Uterus (tissue), 4 donors: ENCODE data around the gene SPPL2A. TPM values are rescaled to one million over a fixed set of nuclear protein-coding genes. Genes with fewer than 3 reads are reported as not detected.
A peak's percentile ranks its signal among the peaks of the same experiment; 100 is the strongest.

ENCODE experiments used
- DNase-seq, 2 donors: peaks; one replicate each; pipeline ENCODE4 v3.0.0-alpha.2; 2019 to 2020
- H3K27ac ChIP-seq, 2 donors: fragments of 200-600 bp; sonication (generic); 1 replicate in 1 of 2; 2 replicates in 1 of 2; pipeline ENCODE4 v1.5.1; 2016 to 2018
- H3K27me3 ChIP-seq, 2 donors: fragments of 200-600 bp; sonication (generic); one replicate each; pipeline ENCODE4 v1.5.1; 2018 to 2019; ENCODE audit warnings: control low read depth in 1 of 2
- H3K36me3 ChIP-seq, 2 donors: fragments of 200-600 bp; sonication (generic); one replicate each; pipeline ENCODE4 v1.5.1; 2019; ENCODE audit warnings: control low read depth in 1 of 2
- H3K4me1 ChIP-seq, 2 donors: fragments of 200-600 bp; sonication (generic); one replicate each; pipeline ENCODE4 v1.5.1; 2018 to 2019; ENCODE audit warnings: control low read depth in 1 of 2
- H3K4me3 ChIP-seq, 2 donors: fragments of 200-600 bp; sonication (generic); 1 replicate in 1 of 2; 2 replicates in 1 of 2; pipeline ENCODE4 v1.5.1; 2018 to 2019; ENCODE audit warnings: mild to moderate bottlenecking in 1 of 2
- H3K9me3 ChIP-seq, 2 donors: fragments of 200-600 bp; sonication (generic); one replicate each; pipeline ENCODE4 v1.5.1; 2019; ENCODE audit warnings: control low read depth in 1 of 2
- POLR2A ChIP-seq, 2 donors: fragments of 450-650 bp; IDR thresholded peaks; one replicate each; pipeline ENCODE4 v1.6.1; 2016; ENCODE audit warnings: antibody characterized with exemption in 2 of 2, mild to moderate bottlenecking in 1 of 2, moderate library complexity in 1 of 2
- intact Hi-C: fragments of 100-400 bp; cut with DNase I; formaldehyde crosslinking; loops from one replicate; pipeline ENCODE4 v1.15.1; 2023; ENCODE audit warnings: low total_unique reads
- total RNA-seq, 4 donors: library from RNA; depleted of rRNA in 3 of 4; stranded (reverse); fragments of >200 nt in 3 of 4; gene quantifications; one replicate each; pipeline versions ENCODE4 v1.1.0 to v1.2.4, GENCODE V29; 2014 to 2023
- TF ChIP-seq, protein P1 (sequence below), 4 experiments: fragments of 200-600 bp in 2 of 4; fragments of 450-650 bp in 2 of 4; sonication (generic) in 2 of 4; IDR thresholded peaks; one replicate each; pipeline ENCODE4 v1.5.1; 2016 to 2019; ENCODE audit warnings: antibody characterized with exemption in 4 of 4, mild to moderate bottlenecking in 2 of 4, moderate library complexity in 1 of 4
- donor health status: DM: yes; HTN: yes; CAD: no.

Gene SPPL2A
- total RNA-seq, 4 donors from 2014 or later: 52.6 to 193 (median 101) TPM

DNA sequence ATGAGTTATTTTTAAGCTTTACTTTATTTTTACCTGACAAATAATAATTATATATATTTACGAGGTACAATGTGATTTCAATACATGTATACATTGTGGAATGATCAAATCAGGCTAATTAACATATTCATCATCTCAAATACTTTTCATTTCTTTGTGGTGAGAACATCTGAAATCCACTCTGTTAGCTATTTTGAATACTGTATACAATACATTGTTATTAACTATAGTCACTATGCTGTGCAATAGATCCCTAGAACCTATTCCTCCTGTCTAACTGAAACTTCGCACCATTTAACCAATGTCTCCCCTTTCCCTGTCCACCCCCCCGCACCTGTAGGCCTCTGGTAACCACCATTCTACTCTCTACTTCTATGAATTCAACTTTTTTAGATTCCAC lies 7.9 kb upstream of the SPPL2A start:
- intact Hi-C loops: no loop called here
- Histone ChIP-seq H3K36me3 (no peaks in the 10 kb centered on the region), H3K9me3 (no peaks in the 10 kb centered on the region), H3K27ac (no peak overlapping the region), H3K4me3 (no peak overlapping the region), H3K27me3 (no peaks in the 10 kb centered on the region), H3K4me1 (no peaks in the 10 kb centered on the region)
- TF ChIP-seq, protein P1, sequence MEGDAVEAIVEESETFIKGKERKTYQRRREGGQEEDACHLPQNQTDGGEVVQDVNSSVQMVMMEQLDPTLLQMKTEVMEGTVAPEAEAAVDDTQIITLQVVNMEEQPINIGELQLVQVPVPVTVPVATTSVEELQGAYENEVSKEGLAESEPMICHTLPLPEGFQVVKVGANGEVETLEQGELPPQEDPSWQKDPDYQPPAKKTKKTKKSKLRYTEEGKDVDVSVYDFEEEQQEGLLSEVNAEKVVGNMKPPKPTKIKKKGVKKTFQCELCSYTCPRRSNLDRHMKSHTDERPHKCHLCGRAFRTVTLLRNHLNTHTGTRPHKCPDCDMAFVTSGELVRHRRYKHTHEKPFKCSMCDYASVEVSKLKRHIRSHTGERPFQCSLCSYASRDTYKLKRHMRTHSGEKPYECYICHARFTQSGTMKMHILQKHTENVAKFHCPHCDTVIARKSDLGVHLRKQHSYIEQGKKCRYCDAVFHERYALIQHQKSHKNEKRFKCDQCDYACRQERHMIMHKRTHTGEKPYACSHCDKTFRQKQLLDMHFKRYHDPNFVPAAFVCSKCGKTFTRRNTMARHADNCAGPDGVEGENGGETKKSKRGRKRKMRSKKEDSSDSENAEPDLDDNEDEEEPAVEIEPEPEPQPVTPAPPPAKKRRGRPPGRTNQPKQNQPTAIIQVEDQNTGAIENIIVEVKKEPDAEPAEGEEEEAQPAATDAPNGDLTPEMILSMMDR (IDR thresholded peaks at IDR 0.05): no peak
- TF ChIP-seq POLR2A (IDR thresholded peaks at IDR 0.05): no peak
- DNase-seq: no peak

DNA sequence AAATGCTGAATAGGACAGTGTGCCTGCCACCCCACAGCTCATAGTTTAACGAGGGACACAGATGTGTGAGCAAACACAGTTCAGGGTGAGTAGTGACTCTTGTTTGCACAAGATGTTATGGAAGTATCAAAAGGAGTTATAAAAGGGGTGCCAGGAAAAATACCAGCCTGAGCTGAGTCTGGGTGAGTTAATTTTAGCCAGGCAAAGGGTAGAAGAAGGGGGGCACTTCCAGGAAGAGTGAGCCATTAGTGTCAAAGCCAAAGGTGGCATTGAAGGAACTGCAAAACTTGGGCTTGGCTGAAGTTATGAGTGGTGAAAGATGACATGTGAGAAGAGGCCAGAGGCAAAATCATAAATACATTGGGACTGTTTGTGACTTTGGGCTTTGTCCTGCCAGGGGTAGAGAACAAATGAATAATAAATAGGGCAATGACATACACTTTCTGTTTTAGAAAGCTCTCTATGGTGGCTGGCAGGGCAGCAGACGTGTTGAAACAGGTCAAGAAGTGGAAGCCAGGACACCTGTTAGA lies 1.9 kb upstream of the SPPL2A start:
- Histone ChIP-seq H3K36me3 (no peaks in the 10 kb centered on the region), H3K9me3 (no peaks in the 10 kb centered on the region), H3K27ac (no peak overlapping the region), H3K27me3 (no peaks in the 10 kb centered on the region), H3K4me1 (no peaks in the 10 kb centered on the region), H3K4me3 (no peak overlapping the region)
- no peak for TF ChIP-seq POLR2A (IDR thresholded peaks at IDR 0.05)
- TF ChIP-seq, protein P1 (IDR thresholded peaks at IDR 0.05): no peak
- intact Hi-C loops: no loop called here
- DNase-seq: no peak

DNA sequence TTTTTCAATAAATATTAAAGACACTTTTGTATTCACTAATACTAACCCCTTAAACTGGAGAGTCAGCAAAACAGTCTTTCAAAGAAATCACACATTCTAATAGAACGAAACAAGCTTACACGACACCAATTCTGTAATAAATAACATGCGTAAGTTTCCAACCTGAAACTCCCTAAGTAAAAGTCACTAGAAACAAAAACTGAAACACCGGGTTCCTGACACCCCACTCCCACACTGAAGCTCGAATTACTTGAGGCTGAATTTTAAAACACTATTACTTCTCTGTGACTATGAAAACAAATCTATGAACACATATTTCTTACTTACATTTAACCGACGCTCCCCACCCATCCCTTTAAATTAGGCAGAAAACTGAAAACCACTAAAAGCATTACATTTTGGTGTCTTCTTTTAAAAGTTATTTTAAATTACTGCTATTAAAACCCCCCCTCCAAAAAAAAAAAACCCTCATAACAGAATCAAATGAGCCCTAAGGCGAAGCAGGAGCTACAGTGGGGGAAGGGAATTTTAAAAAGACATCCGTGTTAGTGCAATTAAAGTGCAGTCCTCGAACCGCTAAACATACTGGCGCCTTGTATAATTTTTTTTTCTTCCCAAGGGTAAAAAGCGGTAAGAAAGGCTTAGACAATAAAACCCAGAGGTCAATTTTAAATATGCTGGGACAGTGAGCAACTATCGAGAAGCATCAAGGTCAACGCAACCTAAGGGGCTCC lies 878 bp downstream of the SPPL2A start:
- H3K9me3 ChIP-seq: no peaks in the 10 kb centered on the region
- TF ChIP-seq, protein P1 (IDR thresholded peaks at IDR 0.05): no peak
- TF ChIP-seq POLR2A (IDR thresholded peaks at IDR 0.05): no peak
- no peaks in the 10 kb centered on the region for H3K36me3 ChIP-seq
- H3K4me1 ChIP-seq: no peaks in the 10 kb centered on the region
- DNase-seq: no peak
- H3K4me3 ChIP-seq: peak overlapping the region; percentile 31 to 83
- intact Hi-C loops: no loop called here
- no peaks in the 10 kb centered on the region for H3K27me3 ChIP-seq
- peak overlapping the region; percentile 91 to 95 for H3K27ac ChIP-seq

DNA sequence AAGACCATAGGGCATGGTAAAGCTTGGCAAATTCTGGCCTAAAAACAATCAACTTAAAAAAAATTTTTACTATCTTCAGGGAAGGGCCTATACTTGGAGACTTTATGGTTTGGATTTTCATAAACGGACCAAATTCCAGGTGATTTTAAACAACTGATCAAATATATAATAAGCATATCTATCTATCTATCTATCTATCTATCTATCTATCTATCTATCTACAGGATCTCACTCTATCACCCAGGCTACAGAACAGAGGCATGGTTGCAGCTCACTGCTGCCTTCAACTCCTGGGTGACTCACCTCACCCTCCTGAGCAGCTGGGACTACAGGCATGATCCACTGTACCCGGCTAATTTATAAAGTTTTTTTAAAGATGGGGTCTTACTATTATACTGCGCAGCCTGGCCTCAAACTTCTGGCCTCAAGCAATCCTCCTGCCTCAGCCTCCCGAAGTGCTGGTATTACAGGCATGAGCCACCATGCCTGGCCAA lies 6.7 kb downstream of the SPPL2A start:
- TF ChIP-seq, protein P1 (IDR thresholded peaks at IDR 0.05): no peak
- no peak for TF ChIP-seq POLR2A (IDR thresholded peaks at IDR 0.05)
- DNase-seq: no peak
- H3K4me3 ChIP-seq: no peak overlapping the region
- intact Hi-C loops: no loop called here
- H3K4me1 ChIP-seq: no peaks in the 10 kb centered on the region
- no peak overlapping the region for H3K27ac ChIP-seq
- no peaks in the 10 kb centered on the region for H3K27me3 ChIP-seq
- H3K36me3 ChIP-seq: no peaks in the 10 kb centered on the region
- H3K9me3 ChIP-seq: no peaks in the 10 kb centered on the region

DNA sequence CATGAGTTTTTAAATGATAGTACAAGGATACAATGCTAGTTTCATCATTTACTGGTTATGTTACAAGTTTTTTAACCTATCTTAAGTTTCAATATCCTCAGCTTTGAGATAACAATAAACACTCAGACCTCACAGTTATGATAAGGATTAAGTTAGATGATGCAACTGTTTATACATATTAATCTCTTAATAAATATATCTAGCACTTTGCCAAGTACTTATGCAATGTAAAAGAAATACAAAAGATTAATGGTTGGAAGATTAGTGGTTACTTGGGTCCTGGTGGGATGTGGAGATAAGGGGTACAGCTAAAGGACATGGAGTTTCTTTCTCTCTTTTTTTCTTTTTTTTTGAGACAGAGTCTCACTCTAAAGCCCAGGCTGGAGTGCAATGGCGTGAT lies 12.0 kb downstream of the SPPL2A start:
- Histone ChIP-seq H3K27me3 (no peaks in the 10 kb centered on the region), H3K4me1 (no peaks in the 10 kb centered on the region), H3K27ac (no peak overlapping the region), H3K9me3 (no peaks in the 10 kb centered on the region), H3K4me3 (no peak overlapping the region), H3K36me3 (no peaks in the 10 kb centered on the region)
- no peak for TF ChIP-seq POLR2A (IDR thresholded peaks at IDR 0.05)
- TF ChIP-seq, protein P1 (IDR thresholded peaks at IDR 0.05): no peak
- intact Hi-C loops: no loop called here
- DNase-seq: no peak
